Keratinocyte (primary cell): ENCODE data around the gene HPS4. TPM values are rescaled to one million over a fixed set of nuclear protein-coding genes. Genes with fewer than 3 reads are reported as not detected.

Source experiments
- DNase-seq: peaks from one replicate; pipeline ENCODE4 v3.0.0-alpha.2; 2011; ENCODE audit warnings: low read depth, missing footprints, low spot score
- FAIRE-seq: peaks from 2 replicates; lab custom pipeline; 2011; peaks lifted over from hg19 to GRCh38; lab: Jason Lieb, UNC
- H2AFZ ChIP-seq: 2 replicates; pipeline ENCODE4 v1.6.0; 2012; ENCODE audit warnings: low read length, control low read depth, inconsistent platforms; ENCODE audit not compliant: control insufficient read depth
- H3K27ac ChIP-seq: 2 replicates; pipeline ENCODE4 v1.5.1; 2011; ENCODE audit warnings: low read length; ENCODE audit not compliant: control insufficient read depth, insufficient read depth
- H3K27me3 ChIP-seq: 3 replicates; pipeline ENCODE4 v1.6.0; 2011; ENCODE audit warnings: low read length; ENCODE audit not compliant: control insufficient read depth, insufficient read depth; ENCODE audit errors: extremely low read depth
- H3K36me3 ChIP-seq, 2 experiments: 2 replicates in 1 of 2; 3 replicates in 1 of 2; pipeline ENCODE4 v1.5.1; 2011; ENCODE audit warnings: low read length in 2 of 2, mild to moderate bottlenecking in 1 of 2; ENCODE audit not compliant: control insufficient read depth in 2 of 2, insufficient read depth in 2 of 2; ENCODE audit errors: extremely low read depth in 1 of 2
- H3K4me1 ChIP-seq: 3 replicates; pipeline ENCODE4 v1.5.1; 2011; ENCODE audit warnings: low read length; ENCODE audit not compliant: control insufficient read depth, insufficient read depth; ENCODE audit errors: extremely low read depth
- H3K4me2 ChIP-seq: 3 replicates; pipeline ENCODE4 v1.6.0; 2011; ENCODE audit warnings: low read depth, low read length; ENCODE audit not compliant: control insufficient read depth, insufficient read depth; ENCODE audit errors: extremely low read depth
- H3K4me3 ChIP-seq, 3 experiments: fragments of 200-600 bp in 1 of 3; sonication (generic) in 1 of 3; 2 replicates in 2 of 3; 3 replicates in 1 of 3; pipeline ENCODE4 v1.5.1; 2011 to 2016; ENCODE audit warnings: low read length in 3 of 3, mild to moderate bottlenecking in 3 of 3, control low read depth in 2 of 3, inconsistent platforms in 1 of 3, low read depth in 1 of 3, mixed read lengths in 1 of 3, mixed run types in 1 of 3, moderate library complexity in 1 of 3; ENCODE audit not compliant: control insufficient read depth in 2 of 3, insufficient read depth in 2 of 3; ENCODE audit errors: extremely low read depth in 1 of 3
- H3K79me2 ChIP-seq: 2 replicates; pipeline ENCODE4 v1.6.0; 2012; ENCODE audit warnings: low read length; ENCODE audit not compliant: control insufficient read depth, insufficient read depth
- H3K9ac ChIP-seq: 3 replicates; pipeline ENCODE4 v1.6.0; 2011; ENCODE audit warnings: low read length; ENCODE audit not compliant: control insufficient read depth, insufficient read depth; ENCODE audit errors: extremely low read depth
- H3K9me1 ChIP-seq: 3 replicates; pipeline ENCODE4 v1.6.0; 2011; ENCODE audit warnings: low read length; ENCODE audit not compliant: control insufficient read depth, insufficient read depth; ENCODE audit errors: extremely low read depth
- H3K9me3 ChIP-seq: 2 replicates; pipeline ENCODE4 v1.5.1; 2012; ENCODE audit warnings: low read depth, low read length; ENCODE audit not compliant: control insufficient read depth
- H4K20me1 ChIP-seq: 3 replicates; pipeline ENCODE4 v1.6.0; 2011; ENCODE audit warnings: low read length; ENCODE audit not compliant: control insufficient read depth, insufficient read depth; ENCODE audit errors: extremely low read depth
- EZH2 ChIP-seq: IDR thresholded peaks from one replicate; pipeline ENCODE4 v1.6.1; 2012; ENCODE audit warnings: inconsistent platforms, mild to moderate bottlenecking, low read length, moderate library complexity
- dilution Hi-C: fragments of 300-500 bp; cut with MboI; formaldehyde crosslinking; loops from one replicate; pipeline ENCODE4 v1.7.0; 2020; ENCODE audit warnings: low sequenced_read_pairs; ENCODE audit not compliant: extremely low pct_ligation_motif_present
- polyA plus RNA-seq, 5 experiments: library from polyadenylated mRNA; depleted of rRNA in 3 of 5; stranded (reverse) in 3 of 5; stranded (forward) in 1 of 5; unstranded in 1 of 5; fragments of >200 nt; gene quantifications; 1 replicate in 1 of 5; 2 replicates in 3 of 5; 3 replicates in 1 of 5; pipeline versions ENCODE4 v1.2.1 to v1.2.3, GENCODE V29; 2011 to 2012; ENCODE audit warnings: missing spikeins in 2 of 5, low read depth in 1 of 5, low replicate concordance in 1 of 5
- TF ChIP-seq, protein P1 (sequence below), 3 experiments: IDR thresholded peaks in 1 of 3; conservative IDR thresholded peaks in 1 of 3; optimal IDR thresholded peaks in 1 of 3; 2 replicates in 2 of 3; 3 replicates in 1 of 3; pipeline versions ENCODE3 to v1.5.1; 2011; ENCODE audit warnings: low read length in 3 of 3, mild to moderate bottlenecking in 3 of 3, moderate library complexity in 2 of 3, control low read depth in 1 of 3, inconsistent platforms in 1 of 3; ENCODE audit not compliant: insufficient read depth in 2 of 3; ENCODE audit errors: extremely low read depth in 1 of 3

Gene HPS4
- polyA plus RNA-seq, 1 donor (not counting 4 experiments of a cell fraction or from before 2014, with no cell fraction given) = 21.3 TPM

DNA sequence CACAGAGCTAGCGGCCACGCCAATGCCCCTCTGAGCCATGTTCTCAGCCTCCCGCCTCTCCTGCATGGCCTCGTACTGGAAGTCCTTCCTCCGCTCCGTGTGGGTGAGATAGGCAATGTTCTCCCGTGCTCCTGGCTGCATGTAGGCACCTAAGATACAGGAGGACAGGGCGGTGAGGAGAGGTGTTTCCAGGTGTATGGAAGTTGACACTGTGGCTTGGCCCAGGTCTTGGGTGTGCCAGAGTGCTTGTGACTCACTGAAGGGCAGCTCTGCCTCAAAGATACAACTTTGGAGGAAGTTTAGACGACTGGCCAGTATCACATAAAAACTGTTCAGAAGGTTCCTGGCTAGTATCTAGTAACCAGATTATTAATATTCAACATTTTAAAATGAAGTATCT, 8.6 kb upstream of the HPS4 start:
- Histone ChIP-seq H2AFZ (no peak overlapping the region), H3K79me2 (peaks cover 6% of the 10 kb centered on the region), H3K27me3 (no peaks in the 10 kb centered on the region), H3K9me3 (no peaks in the 10 kb centered on the region), H3K27ac (peak overlapping the region; percentile 88), H3K4me2 (no peak overlapping the region), H3K4me3 (no peak overlapping the region), H3K36me3 (peaks cover 39 to 57% of the 10 kb centered on the region in 2 experiments), H4K20me1 (no peaks in the 10 kb centered on the region), H3K9me1 (no peaks in the 10 kb centered on the region), H3K9ac (no peak overlapping the region), H3K4me1 (peaks cover 24% of the 10 kb centered on the region)
- dilution Hi-C loops = no loop called here
- no peak for FAIRE-seq
- no peak for TF ChIP-seq EZH2
- TF ChIP-seq, protein P1, sequence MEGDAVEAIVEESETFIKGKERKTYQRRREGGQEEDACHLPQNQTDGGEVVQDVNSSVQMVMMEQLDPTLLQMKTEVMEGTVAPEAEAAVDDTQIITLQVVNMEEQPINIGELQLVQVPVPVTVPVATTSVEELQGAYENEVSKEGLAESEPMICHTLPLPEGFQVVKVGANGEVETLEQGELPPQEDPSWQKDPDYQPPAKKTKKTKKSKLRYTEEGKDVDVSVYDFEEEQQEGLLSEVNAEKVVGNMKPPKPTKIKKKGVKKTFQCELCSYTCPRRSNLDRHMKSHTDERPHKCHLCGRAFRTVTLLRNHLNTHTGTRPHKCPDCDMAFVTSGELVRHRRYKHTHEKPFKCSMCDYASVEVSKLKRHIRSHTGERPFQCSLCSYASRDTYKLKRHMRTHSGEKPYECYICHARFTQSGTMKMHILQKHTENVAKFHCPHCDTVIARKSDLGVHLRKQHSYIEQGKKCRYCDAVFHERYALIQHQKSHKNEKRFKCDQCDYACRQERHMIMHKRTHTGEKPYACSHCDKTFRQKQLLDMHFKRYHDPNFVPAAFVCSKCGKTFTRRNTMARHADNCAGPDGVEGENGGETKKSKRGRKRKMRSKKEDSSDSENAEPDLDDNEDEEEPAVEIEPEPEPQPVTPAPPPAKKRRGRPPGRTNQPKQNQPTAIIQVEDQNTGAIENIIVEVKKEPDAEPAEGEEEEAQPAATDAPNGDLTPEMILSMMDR (optimal IDR thresholded peaks at IDR 0.05 in 1 of 3, IDR thresholded peaks at IDR 0.05 in 1 of 3, conservative IDR thresholded peaks at IDR 0.05 in 1 of 3; ENCODE audit: extremely low read depth in 1 of 3, insufficient read depth in 2 of 3, low read length in 3 of 3) = no peak
- DNase-seq = no peak

DNA sequence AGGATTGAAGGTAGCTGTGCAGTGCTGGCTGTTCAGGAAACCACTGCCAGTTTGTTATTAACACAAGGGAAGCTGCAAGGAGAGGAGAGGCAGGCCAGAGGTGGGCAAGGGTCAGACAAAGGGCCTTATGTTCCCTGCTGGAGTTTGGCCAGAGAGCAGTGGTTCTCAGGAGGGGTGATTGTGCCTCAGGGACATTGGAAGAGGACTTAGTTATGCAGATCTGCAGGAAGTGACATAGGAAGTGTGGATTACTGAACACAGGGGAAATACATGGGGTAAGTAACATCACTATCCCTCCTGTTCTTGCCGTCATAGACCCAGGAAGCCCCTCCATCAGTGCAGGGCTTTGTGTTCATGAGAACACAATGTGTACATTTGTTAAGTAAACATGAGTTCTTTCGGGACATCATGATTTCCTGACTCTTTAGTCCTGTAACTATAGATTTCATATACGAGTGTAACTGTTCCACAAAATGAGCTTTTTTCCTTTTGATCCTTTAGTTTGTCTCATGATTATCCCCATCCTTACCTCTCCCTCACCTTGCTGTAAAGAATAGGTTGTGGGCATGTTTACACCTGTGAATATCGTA, 6.0 kb upstream of the HPS4 start:
- TF ChIP-seq EZH2 = no peak
- TF ChIP-seq, protein P1 (optimal IDR thresholded peaks at IDR 0.05 in 1 of 3, IDR thresholded peaks at IDR 0.05 in 1 of 3, conservative IDR thresholded peaks at IDR 0.05 in 1 of 3; ENCODE audit: extremely low read depth in 1 of 3, insufficient read depth in 2 of 3, low read length in 3 of 3) = no peak
- Histone ChIP-seq H3K27me3 (no peaks in the 10 kb centered on the region), H3K4me2 (no peak overlapping the region), H2AFZ (no peak overlapping the region), H3K27ac (no peak overlapping the region), H3K9ac (no peak overlapping the region), H3K9me1 (no peaks in the 10 kb centered on the region), H3K4me1 (peaks cover 36% of the 10 kb centered on the region), H4K20me1 (no peaks in the 10 kb centered on the region), H3K79me2 (peaks cover 24% of the 10 kb centered on the region), H3K36me3 (peaks cover 23 to 44% of the 10 kb centered on the region in 2 experiments), H3K4me3 (no peak overlapping the region), H3K9me3 (no peaks in the 10 kb centered on the region)
- FAIRE-seq = no peak
- DNase-seq = no peak
- dilution Hi-C loops = no loop called here
